HG03045 (cell line): Measurements from ENCODE around the gene CLTA.

Experiments
- ATAC-seq: cut with Tn5 transposase; IDR thresholded peaks from one replicate; pipeline ENCODE4 v1.9.1; 2021; ENCODE audit warnings: mild to moderate bottlenecking, moderate library complexity; ENCODE audit not compliant: unreplicated experiment

The CLTA gene

GRCh38 chr9:36187414-36187813, 3.3 kb upstream of the CLTA start:
- no peak for ATAC-seq

DNA sequence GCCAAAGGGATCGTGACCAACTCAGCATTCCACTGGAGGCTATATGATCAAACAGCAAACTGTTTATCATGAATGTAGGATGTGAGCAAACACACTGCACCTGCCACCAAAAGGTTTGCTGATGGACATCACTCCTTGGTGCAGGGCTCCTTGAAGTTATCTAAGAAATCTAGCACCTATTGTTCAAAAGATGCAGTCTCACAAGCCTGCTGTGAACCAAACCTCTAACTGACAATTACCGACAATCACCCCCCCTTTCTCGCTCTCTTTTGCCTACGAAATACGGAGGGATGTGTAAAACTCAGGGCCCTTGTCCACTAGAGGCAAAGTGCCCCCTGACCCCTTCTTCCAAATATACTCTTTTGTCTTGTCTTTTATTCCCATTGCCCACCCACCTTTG, 2.5 kb upstream of the CLTA start:
- no peak for ATAC-seq

GRCh38 chr9:36189976-36190375, 745 bp upstream of the CLTA start:
- no peak for ATAC-seq

GRCh38 chr9:36191290-36191645, 547 bp downstream of the CLTA start:
- peak; percentile 6 for ATAC-seq

- no peak for ATAC-seq
Observed at GRCh38 chr9:36191686-36192085, 965 bp downstream of the CLTA start.

DNA sequence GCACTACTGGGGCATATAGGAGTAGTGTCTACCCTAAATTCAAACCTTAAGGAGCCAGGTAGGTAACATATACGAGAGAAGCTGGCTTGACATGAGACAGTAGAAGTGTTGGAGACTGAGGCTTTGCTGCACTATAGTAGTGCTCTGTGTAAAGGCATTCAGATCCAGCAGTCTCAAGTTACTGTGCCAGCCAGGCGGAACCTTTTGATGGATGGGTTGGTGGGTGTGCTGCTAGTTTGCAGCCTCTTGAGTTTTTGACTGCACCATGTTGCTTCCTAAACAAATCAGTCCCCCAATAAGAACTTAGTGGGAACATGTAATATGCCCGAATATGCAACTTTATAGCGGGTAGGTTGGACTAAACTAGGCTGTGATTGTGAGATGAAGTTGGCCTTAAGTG, 1.5 kb downstream of the CLTA start:
- no peak for ATAC-seq

DNA sequence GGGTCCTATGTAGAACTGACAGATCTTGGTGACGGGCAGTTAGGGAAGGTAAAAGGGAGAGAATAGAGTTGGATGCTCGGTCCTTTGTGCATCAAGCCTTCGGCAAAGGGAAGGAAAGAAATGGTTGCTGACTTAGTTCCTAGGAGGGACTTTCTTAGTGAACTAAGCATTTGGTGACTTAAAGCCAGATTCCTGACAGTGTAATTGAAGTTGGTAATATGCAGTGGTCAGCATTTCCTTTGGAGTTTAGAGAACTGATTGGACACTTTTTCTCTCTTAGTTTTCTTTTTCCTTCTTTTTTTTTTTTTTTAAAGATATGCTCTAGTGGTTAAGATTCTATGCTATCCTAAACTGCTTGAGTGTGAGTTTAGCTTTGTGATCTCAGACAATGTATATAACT, 2.3 kb downstream of the CLTA start:
- ATAC-seq: no peak

DNA sequence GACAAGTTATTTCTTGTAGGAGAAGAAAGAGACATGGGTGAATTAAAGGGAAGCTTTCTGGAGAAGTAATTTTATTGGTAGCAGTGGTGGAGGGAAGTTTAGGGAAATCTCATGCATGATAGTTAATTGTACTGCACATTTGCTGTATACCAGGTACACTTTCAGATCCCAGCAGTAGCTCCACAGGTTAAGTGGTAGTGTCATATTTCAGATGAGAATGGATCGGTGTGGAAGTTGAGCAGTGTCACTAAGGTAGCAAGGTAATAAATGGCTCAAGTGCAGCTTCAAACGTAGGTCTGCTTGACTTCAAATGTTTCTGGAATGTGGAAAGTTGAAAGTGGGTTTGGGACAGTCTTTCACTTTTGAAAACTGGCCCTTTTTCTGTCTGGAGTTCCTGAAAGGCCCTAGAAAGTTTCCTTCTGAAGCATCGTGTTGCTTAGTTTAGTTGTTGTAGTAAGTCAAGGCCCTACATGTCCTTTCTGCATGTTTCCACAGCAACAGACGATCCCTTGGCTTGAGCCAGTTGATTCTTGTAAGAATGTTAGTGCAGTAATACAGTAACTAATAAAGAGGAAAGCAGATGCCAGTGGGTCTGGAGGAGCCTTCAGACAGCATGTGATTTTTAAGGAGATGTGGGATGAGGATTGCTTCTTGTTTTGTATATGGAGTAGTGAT, 3.7 kb downstream of the CLTA start:
- no peak for ATAC-seq

- no peak for ATAC-seq
Observed at GRCh38 chr9:36204906-36205547, 14.3 kb downstream of the CLTA start.

DNA sequence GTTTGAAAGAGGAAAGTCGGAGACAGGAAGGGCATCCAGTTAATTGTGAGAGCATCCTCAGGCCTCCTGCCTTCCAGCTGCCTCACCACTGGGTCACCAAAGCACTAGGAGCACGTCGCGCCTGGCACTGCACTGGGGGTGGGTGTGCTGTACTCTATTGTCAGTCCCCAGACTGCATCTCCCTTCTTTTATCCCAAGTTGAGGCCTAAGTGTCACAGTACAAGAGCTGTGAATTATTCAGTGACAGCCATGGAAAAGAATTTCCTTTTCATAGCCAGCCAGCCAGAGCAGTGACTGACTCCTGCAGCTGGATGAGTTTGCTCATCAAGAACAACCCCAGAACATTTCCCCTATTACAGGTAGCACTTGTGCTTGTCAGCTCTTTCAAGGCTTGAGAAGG, 16.3 kb downstream of the CLTA start:
- ATAC-seq: no peak

- ATAC-seq: no peak
Observed at GRCh38 chr9:36207546-36208012, 16.9 kb downstream of the CLTA start.

DNA sequence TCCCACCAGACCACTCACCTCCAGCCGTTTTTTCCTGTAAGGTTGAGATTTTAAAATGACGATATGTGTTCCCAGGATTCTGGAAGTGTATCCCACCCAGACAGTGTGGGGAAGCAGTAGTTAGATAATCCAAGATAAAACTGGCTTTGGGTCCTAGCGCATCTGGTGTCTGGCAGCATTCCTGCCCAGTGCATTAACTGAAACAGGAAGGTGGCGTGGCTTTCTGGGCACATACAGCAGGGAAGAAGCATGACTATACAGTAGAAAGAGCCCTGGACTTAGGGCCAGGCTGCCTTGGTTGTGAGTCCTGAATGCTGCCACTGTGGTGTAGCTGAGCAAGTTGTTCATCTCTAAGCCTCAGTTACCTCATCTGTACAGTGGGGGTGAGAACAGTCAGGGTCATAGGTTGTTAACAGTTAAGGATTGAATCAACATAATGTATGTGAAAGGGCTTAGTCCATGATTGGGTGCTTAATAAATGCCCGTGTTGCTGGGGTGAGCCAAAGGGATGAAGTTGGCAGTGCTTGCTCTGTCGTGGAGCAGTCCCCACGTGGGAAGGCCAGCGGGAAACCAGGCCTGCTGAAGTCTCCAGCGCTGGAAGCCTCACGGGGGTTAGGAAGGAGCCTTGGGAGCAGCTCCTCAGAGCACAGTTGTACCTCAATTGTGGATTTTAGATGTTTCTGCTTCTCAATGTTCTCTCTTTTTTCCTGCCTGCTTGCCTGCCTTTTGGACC, 18.0 kb downstream of the CLTA start:
- ATAC-seq: no peak

DNA sequence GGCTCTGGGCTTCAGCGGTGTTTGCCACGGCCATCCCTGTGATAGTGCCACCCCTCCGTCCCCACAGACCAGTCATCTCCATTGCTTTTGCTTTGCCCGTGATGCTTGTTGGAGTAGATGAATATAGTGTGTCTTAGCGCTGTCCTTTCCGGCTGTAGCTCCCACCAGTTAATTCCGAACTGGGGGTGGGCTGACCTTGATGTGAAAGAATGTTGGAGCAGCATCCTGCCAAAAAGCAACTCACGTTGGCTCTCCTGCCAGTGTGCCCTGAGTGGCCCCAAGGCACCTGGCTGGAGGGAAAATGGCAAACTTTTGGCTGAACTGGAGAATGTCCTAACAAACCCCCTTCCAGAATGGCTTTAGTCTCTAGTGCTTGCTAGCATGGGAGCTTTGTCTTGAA, 20.0 kb downstream of the CLTA start:
- no peak for ATAC-seq

GRCh38 chr9:36211510-36211909, 20.8 kb downstream of the CLTA start:
- no peak for ATAC-seq

GRCh38 chr9:36213387-36213786, 22.7 kb downstream of the CLTA start:
- ATAC-seq: no peak

DNA sequence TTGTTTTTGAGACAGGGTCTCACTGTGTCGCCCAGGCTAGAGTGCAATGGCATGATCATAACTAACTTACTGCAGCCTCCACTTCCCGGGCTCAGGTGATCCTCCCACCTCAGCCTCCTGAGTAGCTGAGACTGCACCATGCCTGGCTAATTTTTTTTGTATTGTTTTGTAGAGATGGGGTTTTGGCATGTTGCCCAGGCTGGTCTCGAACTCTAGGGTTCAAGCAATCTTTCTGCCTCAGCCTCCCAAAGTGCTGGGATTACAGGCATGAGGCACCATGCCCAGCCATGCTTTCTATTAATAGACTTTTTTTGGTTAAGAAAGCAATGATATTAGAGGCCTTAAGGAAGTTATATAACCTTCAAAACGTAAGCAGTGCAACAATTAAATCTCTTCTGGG, 23.3 kb downstream of the CLTA start:
- no peak for ATAC-seq

DNA sequence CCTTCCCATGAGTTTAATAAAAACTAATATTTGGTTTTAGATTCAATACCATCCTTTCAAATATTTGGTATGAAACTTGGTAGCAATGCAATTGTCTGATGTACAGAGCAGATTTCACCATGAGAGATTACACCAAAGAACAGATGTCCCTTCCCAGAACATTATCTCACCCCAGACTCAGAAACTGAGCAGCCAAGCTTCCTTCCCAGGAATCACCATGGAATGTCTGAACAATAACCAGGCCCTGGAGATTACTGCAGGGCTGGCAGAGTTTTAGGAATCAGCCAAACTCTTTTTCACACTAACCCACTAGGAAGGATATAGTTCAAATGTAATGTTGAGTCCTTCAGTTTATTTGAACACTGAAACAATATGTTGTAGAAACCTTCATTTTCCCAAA, 23.9 kb downstream of the CLTA start:
- no peak for ATAC-seq

- ATAC-seq: no peak
Observed at GRCh38 chr9:36217256-36217968, 26.7 kb downstream of the CLTA start.

DNA sequence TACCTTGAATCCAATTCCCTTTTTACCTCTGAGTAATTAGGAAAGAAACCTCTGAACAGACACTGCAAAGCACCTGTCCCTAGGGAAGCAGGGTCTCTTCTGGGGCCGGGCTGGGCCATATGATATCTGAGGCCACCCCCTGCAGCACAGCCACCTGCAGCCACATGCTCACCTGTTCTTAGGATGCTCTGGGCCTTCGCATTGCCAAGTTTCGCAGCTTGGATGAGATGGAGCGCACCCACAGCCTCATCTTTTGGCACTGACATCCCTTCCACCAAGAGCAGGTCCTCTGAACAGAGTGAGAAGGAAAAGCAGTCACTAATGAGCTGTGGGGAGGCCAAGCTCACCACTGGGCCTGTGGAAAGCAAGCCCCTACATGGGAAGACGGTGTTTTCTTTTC, 27.3 kb downstream of the CLTA start:
- ATAC-seq: no peak

- no peak for ATAC-seq
Observed at GRCh38 chr9:36218411-36218901, 27.7 kb downstream of the CLTA start.

GRCh38 chr9:36221667-36222066, 30.9 kb downstream of the CLTA start:
- ATAC-seq: no peak
